ENCODE results near the gene QPCT. TPM values are rescaled to one million over a fixed set of nuclear protein-coding genes. Genes with fewer than 3 reads are reported as not detected.
"Not testable (repeated sequence)": the region's sequence is repeated elsewhere in the genome, so short reads cannot be mapped to it uniquely, and the experiment has no call there.

QPCT gene
- total RNA-seq, 1 donor from 2014 or later, result 2.7 TPM

- Mint-ChIP-seq H3K27ac (no peak overlapping the region), H3K36me3 (ENCODE audit: insufficient read depth) (no peaks in the 10 kb centered on the region), H3K9me3 (ENCODE audit: low read depth) (no peaks in the 10 kb centered on the region), H3K27me3 (no peaks in the 10 kb centered on the region), H3K4me3 (ENCODE audit: low read depth) (no peak overlapping the region), H3K4me1 (ENCODE audit: low read depth) (no peaks in the 10 kb centered on the region)
- DNase-seq (ENCODE audit: low spot score, unreplicated experiment), result no peak
- no peak for TF ChIP-seq CTCF (IDR thresholded peaks at IDR 0.05; ENCODE audit: unreplicated experiment)
Observed at GRCh38 chr2:37405781-37406180, 61.4 kb downstream of the QPCT start.

GRCh38 chr2:37412231-37412630, 67.8 kb downstream of the QPCT start:
- Mint-ChIP-seq H3K4me1 (ENCODE audit: low read depth) (peaks cover 13% of the 10 kb centered on the region), H3K36me3 (ENCODE audit: insufficient read depth) (no peaks in the 10 kb centered on the region), H3K27ac (no peak overlapping the region), H3K27me3 (no peaks in the 10 kb centered on the region), H3K9me3 (ENCODE audit: low read depth) (no peaks in the 10 kb centered on the region), H3K4me3 (ENCODE audit: low read depth) (no peak overlapping the region)
- DNase-seq (ENCODE audit: low spot score, unreplicated experiment), result no peak
- TF ChIP-seq CTCF (IDR thresholded peaks at IDR 0.05; ENCODE audit: unreplicated experiment), result no peak

- H3K27ac Mint-ChIP-seq; H3K27me3 Mint-ChIP-seq; H3K36me3 Mint-ChIP-seq (ENCODE audit: insufficient read depth); DNase-seq (ENCODE audit: low spot score, unreplicated experiment); H3K4me3 Mint-ChIP-seq (ENCODE audit: low read depth); H3K9me3 Mint-ChIP-seq (ENCODE audit: low read depth): not testable (repeated sequence)
- peaks cover 23% of the 10 kb centered on the region for H3K4me1 Mint-ChIP-seq (ENCODE audit: low read depth)
Observed at GRCh38 chr2:37413911-37414469, 69.6 kb downstream of the QPCT start.

GRCh38 chr2:37414470-37414949, 70.1 kb downstream of the QPCT start:
- no peak for DNase-seq (ENCODE audit: low spot score, unreplicated experiment)
- H3K9me3 Mint-ChIP-seq (ENCODE audit: low read depth), result peaks cover 2% of the 10 kb centered on the region
- TF ChIP-seq CTCF (IDR thresholded peaks at IDR 0.05; ENCODE audit: unreplicated experiment), result peak; percentile 90
- no peaks in the 10 kb centered on the region for H3K36me3 Mint-ChIP-seq (ENCODE audit: insufficient read depth)
- peaks cover 23% of the 10 kb centered on the region for H3K4me1 Mint-ChIP-seq (ENCODE audit: low read depth)
- no peak overlapping the region for H3K4me3 Mint-ChIP-seq (ENCODE audit: low read depth)
- no peaks in the 10 kb centered on the region for H3K27me3 Mint-ChIP-seq
- peak overlapping the region; percentile 73 for H3K27ac Mint-ChIP-seq

- Mint-ChIP-seq H3K36me3 (ENCODE audit: insufficient read depth) (no peaks in the 10 kb centered on the region), H3K4me1 (ENCODE audit: low read depth) (peaks cover 23% of the 10 kb centered on the region), H3K27ac (no peak overlapping the region), H3K27me3 (no peaks in the 10 kb centered on the region), H3K4me3 (ENCODE audit: low read depth) (no peak overlapping the region), H3K9me3 (ENCODE audit: low read depth) (peaks cover 3% of the 10 kb centered on the region)
- DNase-seq (ENCODE audit: low spot score, unreplicated experiment), result no peak
- TF ChIP-seq CTCF (IDR thresholded peaks at IDR 0.05; ENCODE audit: unreplicated experiment), result no peak
Observed at GRCh38 chr2:37415128-37415820, 70.8 kb downstream of the QPCT start.

GRCh38 chr2:37417321-37417720, 72.9 kb downstream of the QPCT start:
- TF ChIP-seq CTCF (IDR thresholded peaks at IDR 0.05; ENCODE audit: unreplicated experiment), result no peak
- no peaks in the 10 kb centered on the region for H3K36me3 Mint-ChIP-seq (ENCODE audit: insufficient read depth)
- H3K4me3 Mint-ChIP-seq (ENCODE audit: low read depth), result no peak overlapping the region
- H3K27ac Mint-ChIP-seq, result no peak overlapping the region
- no peaks in the 10 kb centered on the region for H3K27me3 Mint-ChIP-seq
- H3K4me1 Mint-ChIP-seq (ENCODE audit: low read depth), result peaks cover 23% of the 10 kb centered on the region
- H3K9me3 Mint-ChIP-seq (ENCODE audit: low read depth), result peaks cover 3% of the 10 kb centered on the region
- DNase-seq (ENCODE audit: low spot score, unreplicated experiment), result no peak

Measured in progenitor cell of endocrine pancreas (in vitro differentiated cells).